Measurements from ENCODE around the gene TRAM2.

GRCh38 chr6:52491203-52492069, 85.4 kb downstream of the TRAM2 start:
- TF ChIP-seq POLR2A (IDR thresholded peaks at IDR 0.05) (no peak), CTCF (IDR thresholded peaks at IDR 0.05) (no peak)
